ENCODE measurements around the gene CDC14A. TPM values are rescaled to one million over a fixed set of nuclear protein-coding genes. Genes with fewer than 3 reads are reported as not detected.

Gene CDC14A
- total RNA-seq, 1 donor from 2014 or later = 0.79 TPM

DNA sequence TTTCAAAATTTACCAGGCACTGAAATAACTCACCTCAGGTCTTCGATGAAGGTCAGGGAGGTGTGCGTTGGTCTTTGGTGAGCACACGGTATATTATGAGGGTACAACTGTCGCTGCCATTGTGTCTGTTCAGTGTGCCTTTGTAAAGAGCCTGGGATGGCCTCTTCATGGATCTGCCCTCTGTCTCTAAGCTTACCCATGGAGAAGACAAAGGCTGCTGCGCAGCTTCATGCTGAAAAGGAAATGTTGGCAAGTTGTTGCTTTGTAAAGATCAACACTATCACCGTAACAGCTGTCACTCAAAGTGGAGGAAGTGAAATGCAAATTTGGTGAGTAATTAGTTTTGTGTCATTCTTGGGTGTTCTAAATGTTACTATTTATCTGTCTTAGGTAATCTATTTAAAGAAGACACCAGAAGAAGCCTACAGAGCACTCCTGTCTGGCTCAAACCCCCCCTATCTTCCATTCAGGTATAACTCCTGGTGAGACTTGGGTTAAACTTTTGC lies 71.6 kb downstream of the CDC14A start:
- H3K27me3 ChIP-seq (ENCODE audit: control insufficient read depth, insufficient read depth, low read length) = no peaks in the 10 kb centered on the region
- TF ChIP-seq, protein P1, sequence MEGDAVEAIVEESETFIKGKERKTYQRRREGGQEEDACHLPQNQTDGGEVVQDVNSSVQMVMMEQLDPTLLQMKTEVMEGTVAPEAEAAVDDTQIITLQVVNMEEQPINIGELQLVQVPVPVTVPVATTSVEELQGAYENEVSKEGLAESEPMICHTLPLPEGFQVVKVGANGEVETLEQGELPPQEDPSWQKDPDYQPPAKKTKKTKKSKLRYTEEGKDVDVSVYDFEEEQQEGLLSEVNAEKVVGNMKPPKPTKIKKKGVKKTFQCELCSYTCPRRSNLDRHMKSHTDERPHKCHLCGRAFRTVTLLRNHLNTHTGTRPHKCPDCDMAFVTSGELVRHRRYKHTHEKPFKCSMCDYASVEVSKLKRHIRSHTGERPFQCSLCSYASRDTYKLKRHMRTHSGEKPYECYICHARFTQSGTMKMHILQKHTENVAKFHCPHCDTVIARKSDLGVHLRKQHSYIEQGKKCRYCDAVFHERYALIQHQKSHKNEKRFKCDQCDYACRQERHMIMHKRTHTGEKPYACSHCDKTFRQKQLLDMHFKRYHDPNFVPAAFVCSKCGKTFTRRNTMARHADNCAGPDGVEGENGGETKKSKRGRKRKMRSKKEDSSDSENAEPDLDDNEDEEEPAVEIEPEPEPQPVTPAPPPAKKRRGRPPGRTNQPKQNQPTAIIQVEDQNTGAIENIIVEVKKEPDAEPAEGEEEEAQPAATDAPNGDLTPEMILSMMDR (IDR thresholded peaks at IDR 0.05; ENCODE audit: insufficient read depth, low read length, severe bottlenecking) = no peak
- DNase-seq (ENCODE audit: low read depth) (peak; percentile 18), FAIRE-seq (no peak)
- no peaks in the 10 kb centered on the region for H3K36me3 ChIP-seq (ENCODE audit: control insufficient read depth, insufficient read depth, low read length)
- H3K4me3 ChIP-seq (ENCODE audit: low read depth, low read length) = no peak overlapping the region

DNA sequence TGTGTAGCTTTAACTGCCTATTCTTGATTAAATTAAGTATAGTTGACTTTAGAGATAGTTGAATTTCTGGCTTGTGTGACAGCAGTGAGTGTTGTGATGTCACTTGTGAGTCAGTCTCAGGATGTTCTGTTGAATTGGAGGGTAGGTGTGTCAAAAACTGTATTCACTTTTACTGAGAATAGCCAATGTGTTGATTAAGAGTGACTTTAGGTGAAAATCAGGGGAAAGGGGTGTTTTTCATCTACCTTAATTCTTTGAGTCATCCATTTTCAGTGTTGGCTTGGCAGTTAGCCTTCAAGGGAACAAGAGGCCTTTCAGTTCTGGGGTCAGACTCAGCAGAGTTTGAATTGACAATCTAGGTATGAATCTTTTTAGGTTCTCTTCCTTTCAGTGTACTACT lies 75.9 kb downstream of the CDC14A start:
- Histone ChIP-seq H3K36me3 (ENCODE audit: control insufficient read depth, insufficient read depth, low read length) (no peaks in the 10 kb centered on the region), H3K27me3 (ENCODE audit: control insufficient read depth, insufficient read depth, low read length) (no peaks in the 10 kb centered on the region), H3K4me3 (ENCODE audit: low read depth, low read length) (no peak overlapping the region)
- TF ChIP-seq, protein P1 (IDR thresholded peaks at IDR 0.05; ENCODE audit: insufficient read depth, low read length, severe bottlenecking) = no peak
- FAIRE-seq (no peak), DNase-seq (ENCODE audit: low read depth) (peak; percentile 27)

DNA sequence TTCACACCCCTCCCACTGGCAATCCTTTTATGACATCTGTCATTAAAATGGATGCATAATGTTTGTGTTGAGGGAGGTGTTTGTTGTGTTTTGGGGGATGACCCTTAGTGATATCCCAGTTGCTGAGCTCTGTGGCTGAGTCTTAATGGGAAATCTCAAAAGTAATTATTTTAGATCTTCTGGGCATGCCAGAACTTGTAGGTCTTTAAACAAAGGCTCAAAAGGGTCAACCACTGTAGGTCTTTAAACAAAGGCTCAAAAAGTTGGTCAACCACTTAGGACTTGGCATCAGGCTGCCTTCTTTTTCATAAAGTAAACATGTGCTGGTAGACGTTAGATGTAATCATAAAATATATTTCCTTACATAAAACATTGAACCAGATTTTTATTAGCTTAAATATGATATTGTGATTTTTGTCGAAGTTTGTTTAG lies 78.0 kb downstream of the CDC14A start:
- DNase-seq (ENCODE audit: low read depth) (peak; percentile 48), FAIRE-seq (no peak)
- H3K27me3 ChIP-seq (ENCODE audit: control insufficient read depth, insufficient read depth, low read length) = no peaks in the 10 kb centered on the region
- no peaks in the 10 kb centered on the region for H3K36me3 ChIP-seq (ENCODE audit: control insufficient read depth, insufficient read depth, low read length)
- TF ChIP-seq, protein P1 (IDR thresholded peaks at IDR 0.05; ENCODE audit: insufficient read depth, low read length, severe bottlenecking) = no peak
- no peak overlapping the region for H3K4me3 ChIP-seq (ENCODE audit: low read depth, low read length)

DNA sequence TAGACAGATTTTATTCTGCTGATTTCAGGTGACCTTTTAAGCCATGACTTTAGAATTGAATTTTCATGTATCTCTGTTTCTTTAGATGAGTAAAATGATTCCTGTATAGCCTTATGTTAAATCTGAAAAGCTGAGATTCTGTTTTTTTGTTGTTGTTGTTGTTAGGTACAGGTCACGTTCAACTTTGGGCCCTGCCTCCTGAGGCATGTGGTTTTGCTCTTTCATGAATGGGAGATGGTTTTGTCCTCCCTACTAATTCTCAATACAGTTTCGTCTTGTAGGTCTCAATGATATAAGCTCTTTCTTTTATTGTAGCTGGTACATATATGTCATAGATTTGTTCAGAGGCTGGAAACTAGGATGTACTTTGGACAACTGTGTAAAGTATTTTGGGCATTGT lies 79.6 kb downstream of the CDC14A start:
- Histone ChIP-seq H3K36me3 (ENCODE audit: control insufficient read depth, insufficient read depth, low read length) (no peaks in the 10 kb centered on the region), H3K27me3 (ENCODE audit: control insufficient read depth, insufficient read depth, low read length) (no peaks in the 10 kb centered on the region), H3K4me3 (ENCODE audit: low read depth, low read length) (no peak overlapping the region)
- FAIRE-seq (no peak), DNase-seq (ENCODE audit: low read depth) (no peak)
- TF ChIP-seq, protein P1 (IDR thresholded peaks at IDR 0.05; ENCODE audit: insufficient read depth, low read length, severe bottlenecking) = no peak

DNA sequence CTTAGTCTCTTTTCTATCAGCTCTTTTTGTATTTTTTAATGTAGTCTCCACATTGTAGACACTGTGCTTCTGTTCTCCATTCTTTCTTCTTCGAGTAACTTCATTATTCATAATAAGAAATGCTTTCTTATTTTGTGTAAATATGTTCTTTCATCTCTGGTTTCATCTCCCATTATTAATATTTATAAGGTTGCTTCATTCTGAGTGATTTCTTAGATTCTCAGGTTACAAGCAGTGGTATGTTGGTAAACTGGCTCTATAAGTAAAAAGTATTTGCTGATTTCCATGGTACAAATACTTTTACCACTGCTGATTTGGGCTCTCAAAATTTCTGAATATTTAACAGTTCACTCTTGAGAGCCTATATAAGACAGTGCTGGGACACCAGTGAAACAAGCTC lies 81.3 kb downstream of the CDC14A start:
- Histone ChIP-seq H3K27me3 (ENCODE audit: control insufficient read depth, insufficient read depth, low read length) (no peaks in the 10 kb centered on the region), H3K36me3 (ENCODE audit: control insufficient read depth, insufficient read depth, low read length) (no peaks in the 10 kb centered on the region), H3K4me3 (ENCODE audit: low read depth, low read length) (no peak overlapping the region)
- TF ChIP-seq, protein P1 (IDR thresholded peaks at IDR 0.05; ENCODE audit: insufficient read depth, low read length, severe bottlenecking) = no peak
- DNase-seq (ENCODE audit: low read depth) = no peak
- no peak for FAIRE-seq

DNA sequence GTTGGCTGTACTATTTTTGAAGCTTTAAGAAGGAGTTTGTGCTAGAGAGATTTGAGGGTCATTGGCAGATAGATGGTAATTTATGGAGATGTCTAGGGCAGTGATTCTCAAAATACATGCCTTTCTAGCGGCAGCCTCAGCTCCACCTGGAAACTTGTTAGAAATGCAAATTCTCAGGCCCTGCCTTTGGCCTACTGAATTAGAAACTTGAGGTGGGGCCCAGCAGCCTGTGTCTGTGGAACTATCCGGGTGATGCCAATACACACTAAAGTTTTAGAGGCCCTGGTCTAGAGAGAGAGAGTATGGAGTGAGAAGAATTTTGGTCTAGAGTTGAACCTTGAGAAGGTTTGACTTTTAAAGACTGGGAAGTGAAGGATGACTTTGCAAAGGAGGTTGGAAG lies 82.5 kb downstream of the CDC14A start:
- Histone ChIP-seq H3K27me3 (ENCODE audit: control insufficient read depth, insufficient read depth, low read length) (no peaks in the 10 kb centered on the region), H3K4me3 (ENCODE audit: low read depth, low read length) (no peak overlapping the region), H3K36me3 (ENCODE audit: control insufficient read depth, insufficient read depth, low read length) (no peaks in the 10 kb centered on the region)
- FAIRE-seq = no peak
- TF ChIP-seq, protein P1 (IDR thresholded peaks at IDR 0.05; ENCODE audit: insufficient read depth, low read length, severe bottlenecking) = no peak
- DNase-seq (ENCODE audit: low read depth) = no peak
